ENCODE data around the gene SEL1L3.
"Not testable (repeated sequence)": the region's sequence is repeated elsewhere in the genome, so short reads cannot be mapped to it uniquely, and the experiment has no call there.

The SEL1L3 gene

DNA sequence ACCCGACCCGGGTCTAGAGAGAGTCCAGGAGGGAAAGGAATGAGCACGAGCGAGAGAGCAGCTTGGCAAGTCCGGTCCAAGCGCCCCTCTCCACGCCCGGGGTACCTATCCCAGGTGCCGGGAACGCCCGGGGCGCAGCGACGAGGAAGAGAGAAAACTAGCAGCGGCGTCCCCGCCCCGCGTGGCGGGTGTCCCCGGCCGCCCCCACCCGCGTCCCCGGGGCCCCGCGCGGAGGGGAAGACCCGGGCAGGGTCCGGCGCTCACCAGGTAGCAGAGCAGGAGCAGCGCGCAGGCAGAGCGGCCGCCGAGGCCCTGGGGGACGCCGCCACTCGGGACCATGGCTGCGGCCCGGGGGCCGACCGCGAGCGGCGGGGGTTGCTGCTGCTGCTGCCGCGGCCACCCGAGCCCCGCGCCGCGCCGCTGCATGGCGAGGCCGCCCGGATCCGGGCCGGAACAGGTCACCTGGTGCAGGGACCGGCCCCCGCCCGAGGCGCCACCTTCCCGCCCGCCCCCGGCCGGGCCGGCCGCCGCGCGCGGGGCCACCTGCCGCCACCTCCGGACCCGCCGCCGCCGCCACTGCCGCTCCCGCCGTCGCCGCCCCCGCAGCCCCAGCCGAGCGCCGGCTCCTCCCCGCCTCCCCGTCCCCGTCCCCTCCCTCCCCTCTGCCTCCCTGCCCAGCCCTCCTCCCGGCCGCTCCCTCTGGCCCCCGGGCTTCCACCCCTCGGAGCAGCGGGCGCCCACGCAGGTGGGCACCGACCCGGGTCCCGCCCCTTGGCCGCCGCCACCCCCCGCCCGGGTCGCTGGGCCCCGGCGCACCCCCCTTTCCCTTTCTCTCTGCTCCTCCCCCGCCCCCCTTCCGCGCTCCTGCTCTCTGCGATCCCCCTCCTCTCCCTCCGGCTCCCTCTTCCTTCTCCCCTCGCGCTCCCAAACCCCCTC lies at the start of gene SEL1L3:
Gene SEL1L3, minus strand, starts transcription at position 578 of the 936 bp plus-strand sequence. Its CDS starts 152 bp downstream, at position 426.
- peak; percentile 54 to 56 for DNase-seq (ENCODE audit: low read depth in 2 of 2)

GRCh38 chr4:25911356-25911755 lies 48.6 kb upstream of the SEL1L3 start:
- no peak for DNase-seq (ENCODE audit: low read depth in 2 of 2)

DNA sequence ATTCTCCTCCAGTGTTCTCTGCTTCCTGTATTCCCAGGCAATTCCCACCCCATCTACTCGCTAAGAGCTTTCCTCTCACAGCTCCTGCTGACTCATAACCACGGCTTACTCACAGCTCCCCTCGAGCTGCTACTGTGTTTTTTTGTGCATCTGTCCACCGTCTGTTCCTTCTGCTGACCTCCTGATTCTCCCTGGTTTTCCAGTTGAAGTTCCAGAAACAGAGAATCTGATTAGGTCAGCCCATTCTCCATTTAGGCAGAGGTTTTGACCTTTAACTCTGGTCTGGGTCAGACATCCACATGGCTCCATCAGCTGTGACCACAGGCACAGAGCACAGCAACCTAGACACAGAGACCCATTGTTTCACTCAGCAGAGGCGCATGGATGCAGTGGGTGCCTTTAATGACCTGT lies 45.7 kb upstream of the SEL1L3 start:
- no peak for DNase-seq (ENCODE audit: low read depth in 2 of 2)

DNA sequence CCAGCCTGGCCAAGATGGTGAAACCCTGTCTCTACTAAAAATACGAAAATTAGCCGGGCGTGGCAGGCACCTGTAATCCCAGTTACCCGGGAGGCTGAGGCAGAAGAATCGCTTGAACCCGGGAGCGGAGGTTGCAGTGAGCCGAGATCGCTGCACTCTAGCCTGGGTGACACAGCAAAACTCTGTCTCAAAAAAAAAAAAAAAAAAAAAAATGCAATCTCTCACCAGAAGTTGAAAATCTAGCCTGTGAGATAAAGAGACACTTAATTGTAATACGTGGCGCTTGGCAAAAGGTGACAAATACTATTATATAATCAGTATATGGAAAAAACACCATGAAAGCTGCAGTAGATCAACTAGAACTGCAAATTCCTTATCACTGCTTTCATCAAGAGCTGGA lies 43.3 kb upstream of the SEL1L3 start:
- not testable (repeated sequence) for DNase-seq (ENCODE audit: low read depth in 2 of 2)

GRCh38 chr4:25905371-25905770 lies 42.6 kb upstream of the SEL1L3 start:
- DNase-seq (ENCODE audit: low read depth in 2 of 2) = no peak

DNA sequence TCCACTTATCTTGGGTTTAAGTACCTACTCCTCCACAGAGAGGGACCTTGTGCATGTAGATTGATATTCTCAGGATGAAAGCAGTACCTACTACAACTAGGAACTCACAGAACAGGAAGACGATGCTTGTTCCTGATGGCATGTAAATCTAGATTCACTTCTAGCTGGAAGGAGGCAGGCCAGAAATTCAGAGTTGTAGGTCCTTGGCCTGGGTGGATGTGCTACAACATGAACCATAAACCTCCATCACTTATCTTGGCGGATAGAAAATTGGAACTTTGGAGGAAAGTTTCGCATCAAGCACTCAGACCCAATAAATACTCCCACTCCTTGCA lies 41.9 kb upstream of the SEL1L3 start:
- no peak for DNase-seq (ENCODE audit: low read depth in 2 of 2)

DNA sequence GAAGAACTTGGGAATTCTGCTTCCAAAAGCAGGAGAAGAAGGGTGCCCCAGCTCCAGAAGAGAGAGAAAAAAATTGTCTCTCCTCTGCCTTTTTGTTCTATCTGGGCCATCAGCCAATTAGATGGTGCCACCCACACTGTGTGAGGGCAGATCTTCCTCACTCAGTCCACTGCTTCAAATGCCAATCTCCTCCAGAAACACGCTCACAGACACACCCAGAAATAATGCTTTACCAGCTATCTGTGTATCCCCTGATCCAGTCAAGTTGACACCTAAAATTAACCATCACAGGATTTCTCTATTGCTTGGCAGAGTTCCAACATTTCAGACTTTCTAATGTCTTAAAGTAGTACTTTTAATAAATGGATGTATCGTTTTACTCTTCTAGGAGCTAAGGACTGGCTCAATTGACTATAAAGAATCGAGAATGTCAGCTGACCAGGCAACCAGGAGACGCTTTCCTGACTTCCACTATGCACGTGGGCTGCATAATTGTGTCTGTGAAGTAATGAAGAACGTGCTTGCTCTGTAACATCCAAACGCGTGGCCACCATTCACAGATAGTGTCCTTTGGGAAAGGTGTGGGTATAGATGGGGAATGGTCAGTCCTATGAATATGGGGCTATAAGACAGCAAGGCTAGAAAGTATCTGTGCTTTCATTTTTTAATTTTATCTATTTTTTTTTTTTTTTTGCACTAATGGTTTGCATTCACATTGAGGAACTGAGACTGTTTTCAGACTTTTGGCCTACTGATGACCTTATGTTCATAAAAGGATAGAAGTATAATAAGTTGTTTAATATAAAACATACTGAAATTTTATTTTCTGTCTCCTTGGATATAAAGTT lies 41.3 kb upstream of the SEL1L3 start:
- DNase-seq (ENCODE audit: low read depth in 2 of 2) = no peak

GRCh38 chr4:25901030-25901430 lies 38.2 kb upstream of the SEL1L3 start:
- no peak for DNase-seq (ENCODE audit: low read depth in 2 of 2)

DNA sequence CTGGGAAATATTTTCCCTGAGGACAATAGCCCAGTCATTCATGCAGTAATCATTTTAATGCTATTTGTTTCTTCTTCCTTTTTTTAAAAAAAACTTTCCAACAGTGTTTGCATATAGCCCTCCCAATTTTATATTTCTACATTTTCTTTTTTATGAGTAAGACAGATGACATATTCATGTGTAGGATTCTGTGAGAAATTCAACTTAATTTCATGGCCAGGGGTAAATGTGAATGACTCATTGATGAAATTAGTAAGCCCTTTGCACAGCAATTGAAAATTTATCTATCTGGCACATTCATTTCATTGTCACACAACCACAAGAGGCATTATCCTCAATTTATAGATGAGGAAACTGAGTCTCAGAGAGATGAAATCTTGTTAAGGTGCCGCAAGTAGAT lies 37.5 kb upstream of the SEL1L3 start:
- DNase-seq (ENCODE audit: low read depth in 2 of 2) = no peak

DNA sequence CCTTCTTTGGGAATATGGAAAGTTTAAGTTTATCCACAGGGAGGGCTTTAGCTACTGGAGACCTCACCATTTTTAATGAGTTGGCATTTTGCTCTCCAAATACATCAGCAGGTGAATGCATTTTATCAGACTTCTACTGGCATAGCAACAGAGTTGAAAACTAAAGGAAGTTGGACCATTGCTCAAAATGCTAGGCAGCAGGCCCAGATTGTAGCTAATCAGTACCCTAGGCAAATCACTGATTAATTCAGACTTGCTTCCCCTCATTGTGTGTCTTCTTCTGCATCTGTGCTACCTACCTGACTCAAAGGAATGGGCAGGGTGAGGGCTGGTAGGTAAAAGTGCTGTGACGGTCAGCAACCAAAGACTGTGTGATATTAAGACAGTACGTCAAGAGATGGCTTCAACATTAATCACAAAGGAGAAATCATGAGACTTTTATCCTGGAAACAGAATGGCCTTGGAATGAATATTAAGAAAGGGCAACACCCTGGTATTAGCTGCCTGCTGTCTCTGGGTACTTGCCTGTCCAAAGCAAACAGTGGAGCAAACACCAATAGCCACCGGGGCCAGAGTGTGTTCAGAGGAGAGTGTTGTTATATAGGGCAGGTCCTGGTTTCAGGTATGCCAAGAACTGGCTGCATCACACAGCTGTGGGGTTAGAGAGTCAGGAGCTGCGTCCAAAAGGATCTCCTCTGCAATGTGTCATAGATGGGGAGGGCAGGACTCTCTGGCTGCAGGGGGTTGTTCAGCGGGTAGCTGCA lies 34.2 kb upstream of the SEL1L3 start:
- DNase-seq (ENCODE audit: low read depth in 2 of 2) = no peak

DNA sequence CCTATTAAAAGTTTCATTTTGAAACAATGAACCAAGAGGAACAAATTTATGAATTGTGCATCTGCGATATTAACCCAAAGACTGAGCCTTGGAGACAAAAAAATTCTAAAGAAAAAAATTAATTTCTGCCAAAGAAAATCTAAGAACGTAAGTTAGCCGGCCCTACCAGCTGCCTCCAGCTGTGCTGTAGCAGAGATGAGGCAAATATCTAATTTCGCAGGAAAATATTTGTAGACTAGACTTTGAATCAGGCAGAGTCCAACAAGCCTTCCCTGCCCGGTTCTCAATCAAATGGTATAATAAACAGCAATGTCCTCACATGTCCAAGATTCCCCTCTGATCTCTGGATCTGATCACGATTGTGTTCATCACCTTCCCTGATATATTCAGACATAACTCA lies 30.0 kb upstream of the SEL1L3 start:
- no peak for DNase-seq (ENCODE audit: low read depth in 2 of 2)

GRCh38 chr4:25890571-25891485 lies 28.0 kb upstream of the SEL1L3 start:
- DNase-seq (ENCODE audit: low read depth in 2 of 2) = no peak

DNA sequence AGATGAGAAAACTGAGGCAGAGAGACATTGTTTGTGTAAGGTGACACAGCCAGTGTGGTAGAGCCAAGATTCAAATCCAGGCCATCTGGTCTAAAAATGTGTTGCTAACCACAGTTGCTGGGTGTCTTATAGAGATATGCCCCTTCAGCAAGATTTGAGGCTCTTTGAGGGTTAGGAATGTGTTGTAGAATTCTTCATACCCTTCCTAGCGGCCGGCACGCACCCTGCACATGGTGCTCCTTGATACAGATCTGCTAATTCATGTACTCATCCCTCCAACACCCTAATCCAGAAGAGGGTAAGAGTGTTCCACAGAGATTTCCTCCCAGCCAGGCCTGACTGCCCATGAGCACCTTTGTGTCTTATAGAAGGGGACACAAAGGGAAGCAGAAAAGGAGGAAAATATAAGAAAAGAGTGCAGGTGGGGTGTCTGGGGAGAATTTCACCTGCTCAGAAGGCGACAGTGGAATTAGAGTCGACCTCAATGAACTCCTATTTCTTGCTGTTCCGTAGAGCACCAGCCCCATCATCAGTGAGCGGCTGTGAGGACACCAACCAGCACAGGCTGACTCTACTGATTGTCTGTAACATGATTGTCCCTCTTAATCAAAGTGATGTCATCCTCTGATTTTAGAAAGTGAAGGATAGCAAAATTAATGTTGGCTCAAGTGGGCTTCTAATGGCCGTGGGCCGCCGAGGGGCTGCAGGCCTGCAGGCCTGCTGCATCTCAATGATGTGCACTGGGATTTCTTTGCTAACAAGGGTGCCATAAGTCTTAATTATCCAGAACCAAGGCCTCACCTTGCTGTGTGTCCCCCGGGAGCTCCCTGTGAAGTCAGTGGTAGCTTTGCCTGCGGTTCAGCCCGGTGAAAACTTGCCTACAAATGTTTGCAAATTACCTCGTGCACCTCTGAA lies 27.1 kb upstream of the SEL1L3 start:
- no peak for DNase-seq (ENCODE audit: low read depth in 2 of 2)

GRCh38 chr4:25888781-25889180 lies 26.0 kb upstream of the SEL1L3 start:
- no peak for DNase-seq (ENCODE audit: low read depth in 2 of 2)

DNA sequence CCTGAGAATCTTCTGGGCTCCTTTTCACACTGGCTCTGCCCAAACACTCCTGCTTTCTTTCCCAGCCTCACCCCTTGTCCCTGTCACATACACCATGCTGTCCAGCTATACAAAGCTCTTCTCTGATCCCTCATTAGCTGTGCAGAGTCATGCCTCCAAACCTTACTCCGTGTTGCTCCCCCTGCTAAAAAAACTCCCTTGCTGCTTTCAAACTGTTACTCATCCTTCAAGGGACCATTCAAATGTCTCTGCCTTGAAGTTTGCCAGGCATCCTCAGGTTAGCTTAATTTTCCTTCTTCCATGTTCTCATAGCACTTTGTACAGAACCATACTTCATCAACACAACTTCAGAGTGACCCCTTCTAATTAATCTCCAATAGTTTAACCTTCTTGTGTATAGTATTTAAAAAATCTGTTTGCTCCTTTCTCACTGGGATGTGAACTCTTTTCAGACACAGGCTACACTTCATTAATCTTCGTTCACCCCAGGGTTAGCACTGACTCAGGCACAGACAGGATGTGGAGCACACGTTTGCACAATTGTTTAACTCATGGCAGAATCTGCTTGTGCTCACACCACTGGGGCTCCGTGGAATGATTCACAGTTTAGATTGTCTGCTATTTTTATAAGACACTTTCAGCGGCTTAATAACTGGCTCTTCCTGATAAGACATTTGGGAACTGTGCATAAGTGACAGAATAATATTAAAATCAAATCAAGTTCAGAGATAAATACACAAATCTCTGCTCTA lies 21.4 kb upstream of the SEL1L3 start:
- DNase-seq (ENCODE audit: low read depth in 2 of 2) = no peak

DNA sequence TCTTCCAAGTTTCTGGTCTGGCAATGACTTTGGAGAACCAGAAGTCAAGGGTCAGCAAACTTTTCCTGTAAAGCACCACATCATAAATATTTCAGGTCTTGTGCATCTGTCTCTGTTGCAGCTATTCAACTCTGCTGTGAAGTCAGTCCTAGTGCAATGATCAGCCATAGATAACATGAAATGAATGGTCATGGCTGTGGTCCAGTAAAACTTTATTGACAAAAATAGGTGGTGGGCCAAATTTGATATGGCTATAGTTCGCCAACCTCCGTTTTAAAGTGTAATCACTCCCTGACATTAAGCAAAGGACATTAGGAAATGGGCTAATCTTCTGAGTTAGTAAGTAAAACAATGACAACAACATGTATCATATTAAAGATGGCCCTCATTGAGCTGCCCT lies 20.8 kb upstream of the SEL1L3 start:
- DNase-seq (ENCODE audit: low read depth in 2 of 2) = no peak

- no peak for DNase-seq (ENCODE audit: low read depth in 2 of 2)
These were observed 19.4 kb upstream of the SEL1L3 start for GRCh38 chr4:25882226-25882625.

DNA sequence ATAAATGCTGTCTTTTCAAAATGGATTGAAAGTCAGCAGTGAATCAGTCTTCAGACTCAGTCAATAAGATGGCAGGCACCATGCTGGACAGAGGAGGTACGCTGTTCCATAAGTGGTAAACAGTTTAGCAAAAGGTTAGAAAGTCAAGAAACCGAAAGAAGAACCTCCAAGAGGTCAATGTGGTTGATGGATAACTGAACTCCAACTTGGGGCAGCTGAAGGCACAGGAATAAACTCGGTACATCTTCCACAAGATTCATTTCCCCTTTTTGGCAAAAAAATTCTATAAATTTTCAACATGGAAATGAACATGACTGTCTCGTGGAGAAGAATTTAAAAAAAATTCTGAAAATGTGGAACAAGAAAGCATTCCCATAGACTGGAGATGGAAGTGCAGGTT lies 18.4 kb upstream of the SEL1L3 start:
- no peak for DNase-seq (ENCODE audit: low read depth in 2 of 2)

DNA sequence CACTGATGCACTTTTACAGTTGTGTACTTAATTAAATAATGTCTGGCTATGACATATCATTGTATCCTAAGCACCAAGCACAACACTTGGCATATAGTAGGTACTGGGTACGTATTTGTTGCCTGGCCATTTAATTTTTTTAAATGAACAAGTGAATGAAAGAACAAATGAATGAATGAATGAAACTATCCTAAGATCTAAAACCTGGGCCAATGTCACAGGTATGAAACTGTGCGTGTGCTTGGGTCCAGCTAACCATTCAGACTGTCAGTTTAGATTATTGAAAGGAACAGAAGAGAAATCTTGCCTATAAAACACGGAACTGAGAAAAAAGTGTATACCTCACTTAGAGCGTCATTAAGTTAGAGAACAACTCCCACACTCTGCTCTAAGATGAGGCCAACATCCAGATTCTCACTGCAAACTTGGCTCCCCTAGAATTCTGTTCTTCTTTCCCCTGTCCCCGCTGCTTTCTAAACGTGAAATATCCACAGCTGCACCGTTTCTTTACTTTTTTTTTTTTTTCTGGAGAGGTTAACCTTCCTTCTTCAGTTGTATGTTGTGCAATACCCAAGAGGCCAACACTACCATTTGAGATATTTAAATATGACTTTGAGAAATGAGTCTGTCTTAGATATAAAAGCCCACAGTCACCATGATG lies 17.3 kb upstream of the SEL1L3 start:
- no peak for DNase-seq (ENCODE audit: low read depth in 2 of 2)
